ENCODE results near the gene ASTN2.

- TF ChIP-seq JUN (IDR thresholded peaks at IDR 0.05) (no peak), POLR2A (IDR thresholded peaks at IDR 0.05; ENCODE audit: low read length) (no peak), CHD2 (IDR thresholded peaks at IDR 0.05; ENCODE audit: low read length, partially characterized antibody) (no peak), CTCF (IDR thresholded peaks at IDR 0.05) (no peak), CEBPB (IDR thresholded peaks at IDR 0.05) (no peak), RAD21 (conservative IDR thresholded peaks at IDR 0.05 in 1 of 2, IDR thresholded peaks at IDR 0.05 in 1 of 2) (no peak)
These were observed 269.8 kb downstream of the ASTN2 start for GRCh38 chr9:117145081-117145480.
